ENCODE data around the gene CYP4F3.
"Not testable (repeated sequence)": the region's sequence is repeated elsewhere in the genome, so short reads cannot be mapped to it uniquely, and the experiment has no call there.

Gene CYP4F3

GRCh38 chr19:15640294-15640903, at the start of gene CYP4F3:
CYP4F3 (plus strand) TSS chr19:15640897; CDS start chr19:15641416, 519 bp downstream.
- no peak for DNase-seq

GRCh38 chr19:15591796-15592195, 48.9 kb upstream of the CYP4F3 start:
- DNase-seq = no peak

- not testable (repeated sequence) for DNase-seq
Observed at GRCh38 chr19:15592506-15592905, 48.2 kb upstream of the CYP4F3 start.

- DNase-seq = not testable (repeated sequence)
Observed at GRCh38 chr19:15593766-15594165, 46.9 kb upstream of the CYP4F3 start.

- DNase-seq = no peak
Observed at GRCh38 chr19:15595069-15595468, 45.6 kb upstream of the CYP4F3 start.

- not testable (repeated sequence) for DNase-seq
Observed at GRCh38 chr19:15607978-15608925, 32.4 kb upstream of the CYP4F3 start.

- no peak for DNase-seq
Observed at GRCh38 chr19:15609261-15609660, 31.4 kb upstream of the CYP4F3 start.

GRCh38 chr19:15612342-15612741, 28.4 kb upstream of the CYP4F3 start:
- DNase-seq = no peak

GRCh38 chr19:15613338-15613737, 27.4 kb upstream of the CYP4F3 start:
- no peak for DNase-seq

GRCh38 chr19:15614507-15615379, 26.0 kb upstream of the CYP4F3 start, which contains the start of gene CYP4F8:
CYP4F8 (plus strand) TSS chr19:15615218; CDS start chr19:15615617, 399 bp downstream.
- DNase-seq = no peak

GRCh38 chr19:15615526-15615925, 25.2 kb upstream of the CYP4F3 start:
- DNase-seq = no peak

- DNase-seq = no peak
Observed at GRCh38 chr19:15616183-15616582, 24.5 kb upstream of the CYP4F3 start.

GRCh38 chr19:15616627-15617270, 23.9 kb upstream of the CYP4F3 start:
- no peak for DNase-seq

- DNase-seq = no peak
Observed at GRCh38 chr19:15618321-15618720, 22.4 kb upstream of the CYP4F3 start.

- DNase-seq = no peak
Observed at GRCh38 chr19:15621801-15622200, 18.9 kb upstream of the CYP4F3 start.

- DNase-seq = no peak
Observed at GRCh38 chr19:15622991-15623390, 17.7 kb upstream of the CYP4F3 start.

GRCh38 chr19:15623711-15624318, 16.9 kb upstream of the CYP4F3 start:
- no peak for DNase-seq

- DNase-seq = no peak
Observed at GRCh38 chr19:15628236-15629002, 12.3 kb upstream of the CYP4F3 start.

- no peak for DNase-seq
Observed at GRCh38 chr19:15629003-15629880, 11.5 kb upstream of the CYP4F3 start.

GRCh38 chr19:15631817-15632216, 8.9 kb upstream of the CYP4F3 start:
- no peak for DNase-seq
